HG02759 (cell line): ENCODE results near the gene ST6GALNAC3.

Experiments
- ATAC-seq: cut with Tn5 transposase; IDR thresholded peaks from one replicate; pipeline ENCODE4 v1.9.1; 2021; ENCODE audit warnings: mild to moderate bottlenecking, moderate library complexity; ENCODE audit not compliant: unreplicated experiment

Gene ST6GALNAC3

DNA sequence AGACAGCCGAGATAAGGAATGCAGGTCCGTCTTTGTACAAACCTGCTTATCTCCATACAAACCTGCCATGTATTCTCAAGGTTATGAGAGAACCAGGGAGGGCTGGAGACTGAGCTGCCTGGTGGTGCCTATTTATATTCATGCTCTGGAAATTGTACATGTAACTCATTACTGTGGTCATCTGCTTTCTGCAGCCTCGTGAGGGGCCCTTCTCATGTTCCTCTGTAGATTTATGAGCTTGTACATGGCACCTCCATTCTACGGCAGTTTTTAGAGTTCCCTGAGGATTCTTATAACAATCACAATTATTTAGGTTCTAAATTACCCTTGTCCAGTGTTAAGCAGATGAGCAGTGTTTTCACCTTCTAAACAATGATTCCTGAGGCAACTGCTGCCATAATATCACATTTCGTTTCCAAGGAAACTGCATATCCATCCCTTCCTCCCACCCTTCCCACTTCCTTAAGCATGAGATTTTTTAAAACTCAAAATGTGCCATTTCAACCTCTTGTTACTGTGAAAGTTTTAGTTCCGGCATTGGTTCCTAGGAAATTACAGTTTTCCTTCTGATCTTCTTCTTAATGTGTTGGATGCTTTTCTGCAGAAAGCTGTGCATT is 112.1 kb downstream of the ST6GALNAC3 start:
- no peak for ATAC-seq

DNA sequence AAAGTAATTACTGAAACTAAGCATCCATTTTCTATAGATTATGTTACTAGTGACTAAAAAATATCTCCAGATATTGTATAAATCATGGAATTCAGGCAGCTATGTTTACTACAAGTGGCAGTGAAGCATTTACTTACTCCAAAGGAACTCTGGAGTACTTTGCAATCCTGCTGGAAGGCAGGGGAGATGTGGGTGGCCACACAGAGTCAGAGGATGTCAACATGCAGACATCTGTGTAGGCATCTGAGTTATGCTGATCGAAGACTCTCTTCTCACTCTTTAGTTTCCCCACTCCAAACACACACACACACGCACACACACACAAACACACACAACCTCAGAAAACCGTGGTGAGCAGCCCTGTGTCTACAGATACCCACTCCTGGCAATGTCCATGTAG is 112.9 kb downstream of the ST6GALNAC3 start:
- ATAC-seq = no peak

DNA sequence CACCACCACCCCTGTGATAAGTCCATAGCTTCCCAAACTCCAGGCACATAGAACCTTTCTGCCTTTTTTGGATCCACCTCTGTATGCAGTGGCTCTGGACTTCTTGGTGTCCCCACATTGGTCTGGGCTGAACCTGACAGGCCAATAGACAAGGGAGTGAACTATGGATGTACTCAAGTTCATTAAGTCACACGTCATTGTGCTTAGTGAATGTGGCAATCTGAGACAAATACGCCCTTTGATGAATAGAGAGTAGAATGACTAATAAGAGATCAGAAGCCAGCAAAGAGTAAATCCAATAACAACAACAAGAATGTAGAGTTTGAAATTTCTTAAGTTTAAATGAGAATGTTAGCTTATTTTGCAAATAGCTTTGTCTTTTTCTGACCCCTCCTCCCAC is 114.8 kb downstream of the ST6GALNAC3 start:
- no peak for ATAC-seq

DNA sequence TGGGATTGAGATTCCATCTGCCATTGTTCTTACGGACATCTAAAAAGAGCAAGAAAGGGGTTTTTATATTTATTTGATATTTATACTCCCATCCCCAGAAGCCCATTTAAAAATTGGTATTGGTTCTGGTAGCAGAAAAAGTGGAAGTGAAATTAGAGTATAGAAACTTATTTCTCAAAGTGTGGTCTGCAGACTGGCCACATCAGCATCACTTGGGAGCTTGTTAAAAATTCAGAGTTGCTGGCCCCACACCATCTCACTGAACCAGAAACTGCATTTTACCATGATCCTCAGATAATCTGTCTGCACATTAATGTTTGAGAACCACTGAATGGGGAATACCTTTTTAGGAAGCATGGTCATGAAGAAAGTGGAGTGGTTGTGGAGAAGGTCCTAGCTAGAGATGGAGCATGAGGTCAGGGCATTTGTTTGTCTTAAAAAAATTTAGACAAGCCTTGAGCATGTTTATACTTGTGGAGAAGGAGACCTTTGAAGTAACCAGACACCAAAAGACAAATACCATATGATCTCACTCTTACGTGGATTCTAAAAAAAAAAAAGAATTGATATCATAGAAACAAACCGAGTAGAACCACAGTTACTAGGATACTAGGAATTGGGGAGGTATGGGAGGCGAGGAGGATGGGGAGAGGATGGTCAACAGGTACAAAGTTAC is 116.3 kb downstream of the ST6GALNAC3 start:
- peak; percentile 60 for ATAC-seq

DNA sequence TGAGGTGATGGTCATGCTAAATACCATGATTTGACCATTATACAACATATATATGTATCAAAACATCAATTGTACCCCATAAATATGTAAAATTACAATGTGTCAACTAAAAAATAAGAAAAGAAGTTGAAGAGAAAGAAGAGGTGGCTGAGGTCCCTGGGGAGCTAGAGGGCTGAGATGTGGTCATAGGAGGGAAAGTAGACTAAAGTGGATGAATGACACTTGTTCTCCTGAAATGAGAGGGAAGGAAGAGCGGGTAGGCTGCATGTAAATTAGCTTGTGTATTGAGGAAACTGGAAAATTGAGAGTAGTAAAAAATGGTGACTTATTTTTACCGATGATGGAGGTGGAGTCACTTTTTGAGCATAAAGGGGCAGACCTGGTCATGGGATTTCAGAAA is 117.0 kb downstream of the ST6GALNAC3 start:
- peak; percentile 47 for ATAC-seq

DNA sequence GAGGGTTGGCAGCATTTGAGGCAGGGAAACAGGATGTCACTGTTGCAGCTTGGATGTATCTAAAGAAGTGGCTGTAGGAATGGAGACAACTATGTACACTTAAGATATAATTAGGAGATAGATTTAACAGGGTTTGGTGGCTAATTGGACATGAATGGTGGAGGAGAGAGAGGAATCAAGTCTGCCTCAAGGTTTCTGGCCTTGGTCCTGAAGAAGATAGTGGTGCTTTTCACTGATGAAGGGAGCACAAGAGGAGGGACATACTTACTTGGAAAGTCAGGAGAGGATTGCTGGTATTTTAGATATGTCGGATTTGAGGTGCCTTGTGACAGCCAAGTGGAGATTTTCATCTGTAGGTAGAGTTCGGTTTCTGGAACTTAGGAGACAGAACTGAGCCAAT is 123.9 kb downstream of the ST6GALNAC3 start:
- ATAC-seq = no peak

DNA sequence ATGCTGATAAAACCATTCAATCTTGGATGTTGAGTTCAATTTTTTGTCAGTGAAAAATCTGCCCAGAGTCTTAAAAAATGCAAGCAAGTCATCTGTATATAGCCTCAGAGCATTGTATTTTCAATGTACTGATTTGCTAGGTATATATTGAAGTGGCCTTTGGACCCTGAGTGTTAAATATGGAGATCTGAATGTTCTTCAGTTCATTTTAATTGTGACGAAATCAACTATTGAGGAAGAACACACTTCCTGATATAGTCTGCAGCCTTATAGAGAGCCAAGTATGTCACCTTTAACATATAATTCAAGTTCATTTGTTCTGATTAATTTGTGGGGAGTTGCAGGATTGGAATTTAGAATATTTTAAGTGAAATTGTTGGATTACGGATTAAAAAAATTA is 128.1 kb downstream of the ST6GALNAC3 start:
- no peak for ATAC-seq

DNA sequence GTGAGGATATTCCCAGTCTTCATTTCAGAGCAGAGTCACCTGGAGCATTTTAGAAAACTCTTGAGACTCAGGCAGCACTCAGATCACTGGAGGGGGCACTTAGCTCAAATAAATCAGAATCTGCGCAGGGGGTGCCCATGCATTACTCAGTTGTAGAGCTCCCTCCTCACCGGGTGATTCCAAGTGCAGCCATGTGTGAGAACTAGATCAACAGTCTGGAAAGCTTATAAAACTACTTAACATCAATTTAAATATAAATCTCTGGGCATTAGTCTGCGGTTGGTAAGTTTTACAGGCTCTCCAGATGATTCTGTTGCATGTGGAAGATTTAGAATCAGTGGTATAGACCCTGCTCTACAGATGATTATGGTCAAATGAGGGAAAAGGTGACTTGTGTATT is 128.6 kb downstream of the ST6GALNAC3 start:
- ATAC-seq = no peak

DNA sequence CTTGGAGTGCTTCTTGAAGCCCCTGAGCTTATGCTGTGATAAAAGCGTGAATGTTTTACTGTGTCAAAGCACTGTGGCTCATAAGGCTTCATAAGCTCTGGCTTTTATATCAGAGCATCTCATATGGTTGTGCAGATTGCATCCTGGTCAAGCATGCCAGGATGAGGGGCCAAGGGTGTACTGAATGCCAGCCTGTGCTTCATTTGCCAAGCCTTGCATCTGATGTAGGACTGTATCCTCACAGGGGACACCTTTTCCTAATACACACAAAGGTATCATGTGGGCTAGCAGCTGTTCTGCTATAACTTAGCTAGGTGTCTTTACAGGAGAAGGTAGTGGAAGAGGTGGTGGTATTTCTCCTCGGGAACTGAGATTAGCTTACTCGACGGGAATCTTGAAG is 134.7 kb downstream of the ST6GALNAC3 start:
- ATAC-seq = no peak

DNA sequence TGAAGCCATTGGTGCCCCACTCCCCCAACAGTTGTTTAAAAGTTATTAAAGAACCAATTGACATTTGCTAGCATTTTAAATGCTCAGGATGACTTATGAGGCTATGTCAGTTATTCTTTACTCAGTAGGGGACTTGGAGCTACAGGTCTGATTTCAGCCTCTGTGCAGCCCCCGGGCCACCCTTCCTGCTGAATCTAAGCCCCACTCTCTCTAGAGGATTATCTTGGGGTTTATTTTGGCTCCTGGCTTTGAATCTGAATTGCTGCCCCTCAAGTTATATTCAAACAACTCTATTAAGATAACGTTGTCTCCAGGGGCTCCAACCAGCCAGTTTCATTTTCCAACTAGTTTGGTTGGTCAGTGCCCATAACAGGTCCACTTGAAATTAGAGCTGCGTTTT is 135.1 kb downstream of the ST6GALNAC3 start:
- ATAC-seq = no peak

DNA sequence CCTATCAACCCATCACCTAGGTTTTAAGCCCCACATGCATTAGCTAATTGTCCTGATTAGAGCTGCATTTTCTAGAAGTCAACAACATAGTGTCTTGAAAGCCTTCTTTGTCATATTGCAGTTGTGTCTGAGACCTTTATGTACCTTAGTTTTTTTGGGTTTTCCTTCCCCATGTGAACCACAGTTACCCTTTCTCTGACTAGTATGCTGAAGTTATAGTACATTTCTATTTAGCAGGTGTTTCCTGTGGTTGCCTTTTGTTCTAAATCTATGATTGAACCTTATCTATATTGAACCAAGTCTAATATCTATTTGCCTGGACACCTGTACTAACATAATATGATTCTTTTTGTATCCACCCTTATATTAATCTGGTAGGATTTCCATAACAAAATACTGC is 135.6 kb downstream of the ST6GALNAC3 start:
- no peak for ATAC-seq

DNA sequence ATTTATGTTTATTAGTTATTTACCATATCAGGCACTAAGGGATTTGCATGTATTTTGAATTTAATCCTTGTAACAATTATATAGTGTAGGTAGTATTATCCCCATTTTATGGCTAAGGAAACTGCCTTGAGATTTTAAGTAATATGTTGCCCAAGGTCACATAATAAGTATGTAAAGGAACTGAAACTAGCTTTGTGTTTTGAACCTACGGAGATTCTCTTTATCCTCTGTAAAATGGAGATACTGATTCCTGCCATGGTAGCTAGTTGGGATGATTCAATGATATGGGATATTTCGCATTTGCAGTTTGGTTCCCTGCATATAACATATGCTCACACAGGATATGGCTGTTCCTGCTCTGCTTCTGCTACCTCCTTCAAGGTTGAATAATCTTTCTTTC is 144.3 kb downstream of the ST6GALNAC3 start:
- ATAC-seq = no peak

DNA sequence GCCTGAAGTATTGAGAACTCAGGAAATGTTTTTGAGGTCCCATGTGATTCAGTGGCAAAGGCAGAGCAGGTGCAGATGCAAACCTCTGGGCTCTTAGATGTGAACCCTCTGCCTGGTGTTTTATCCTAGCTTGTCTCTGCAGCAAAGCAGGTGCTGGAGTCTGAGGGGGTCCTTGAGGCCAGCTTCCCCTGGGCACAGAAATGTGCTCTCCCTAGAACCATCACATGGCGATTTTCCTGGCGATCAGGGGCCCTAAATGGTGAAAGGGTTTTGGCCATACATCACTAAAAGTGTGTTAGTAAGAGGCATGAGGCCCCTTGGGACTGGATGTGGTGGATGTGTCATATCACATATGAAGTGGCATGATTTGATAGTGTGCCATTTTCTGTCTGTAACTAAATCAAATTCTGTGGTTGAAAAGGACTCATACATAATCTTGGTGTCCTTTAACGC is 144.8 kb downstream of the ST6GALNAC3 start:
- ATAC-seq = no peak

DNA sequence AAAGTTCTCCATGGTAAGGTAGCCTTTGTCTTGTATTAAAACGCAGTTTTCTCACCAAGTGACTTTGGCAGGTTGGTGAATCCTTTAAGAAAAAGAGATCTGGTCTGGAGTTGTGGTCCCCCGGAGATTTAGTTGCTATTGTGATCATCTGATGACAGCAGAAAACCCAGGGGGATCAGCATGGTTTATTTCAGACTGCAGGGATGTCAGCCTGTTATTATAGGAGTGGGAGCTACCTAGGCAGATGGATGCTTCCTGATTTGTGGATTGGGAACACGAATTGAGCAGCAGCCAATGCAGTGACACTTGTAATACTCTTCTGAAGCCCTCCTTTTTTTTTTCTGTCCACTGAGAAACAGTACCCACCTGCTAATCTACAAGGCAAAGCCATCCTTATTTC is 150.2 kb downstream of the ST6GALNAC3 start:
- no peak for ATAC-seq

DNA sequence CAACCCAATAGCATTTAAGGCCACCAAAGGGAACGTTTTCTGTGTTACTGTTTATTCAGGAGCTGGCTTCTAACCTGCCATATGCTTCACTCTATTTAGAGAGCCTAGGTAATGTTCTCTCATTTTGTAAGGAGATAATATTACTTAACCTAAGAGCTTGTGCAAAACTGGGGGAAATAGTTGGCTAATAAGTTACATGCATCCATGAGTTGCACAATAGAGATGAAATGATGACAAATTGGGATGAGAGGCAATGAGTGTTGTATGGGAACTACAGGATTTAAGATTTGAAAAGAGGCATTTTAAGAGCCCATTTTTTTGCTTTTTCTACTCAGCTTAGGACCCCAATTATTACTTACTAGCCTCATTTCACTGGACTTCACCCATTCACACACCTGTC is 151.0 kb downstream of the ST6GALNAC3 start:
- no peak for ATAC-seq

DNA sequence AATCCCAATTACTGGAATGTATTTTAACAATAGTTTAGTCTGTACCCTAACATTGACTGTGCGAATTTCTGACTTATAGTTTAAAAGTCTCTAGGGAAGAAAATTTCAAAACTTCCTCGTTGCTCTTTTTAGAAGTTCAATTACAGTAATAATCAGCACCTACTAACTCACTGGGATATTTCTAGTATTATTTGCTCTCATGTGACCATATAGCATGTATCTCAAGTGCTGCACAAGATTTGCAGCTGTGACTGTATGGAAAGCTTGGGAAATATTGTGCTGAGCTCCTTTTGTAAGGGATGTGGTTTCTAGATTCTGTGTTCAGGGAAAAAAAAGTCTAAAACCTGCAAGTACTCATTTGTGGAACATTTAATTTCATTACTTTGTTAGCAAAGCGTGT is 153.1 kb downstream of the ST6GALNAC3 start:
- no peak for ATAC-seq

DNA sequence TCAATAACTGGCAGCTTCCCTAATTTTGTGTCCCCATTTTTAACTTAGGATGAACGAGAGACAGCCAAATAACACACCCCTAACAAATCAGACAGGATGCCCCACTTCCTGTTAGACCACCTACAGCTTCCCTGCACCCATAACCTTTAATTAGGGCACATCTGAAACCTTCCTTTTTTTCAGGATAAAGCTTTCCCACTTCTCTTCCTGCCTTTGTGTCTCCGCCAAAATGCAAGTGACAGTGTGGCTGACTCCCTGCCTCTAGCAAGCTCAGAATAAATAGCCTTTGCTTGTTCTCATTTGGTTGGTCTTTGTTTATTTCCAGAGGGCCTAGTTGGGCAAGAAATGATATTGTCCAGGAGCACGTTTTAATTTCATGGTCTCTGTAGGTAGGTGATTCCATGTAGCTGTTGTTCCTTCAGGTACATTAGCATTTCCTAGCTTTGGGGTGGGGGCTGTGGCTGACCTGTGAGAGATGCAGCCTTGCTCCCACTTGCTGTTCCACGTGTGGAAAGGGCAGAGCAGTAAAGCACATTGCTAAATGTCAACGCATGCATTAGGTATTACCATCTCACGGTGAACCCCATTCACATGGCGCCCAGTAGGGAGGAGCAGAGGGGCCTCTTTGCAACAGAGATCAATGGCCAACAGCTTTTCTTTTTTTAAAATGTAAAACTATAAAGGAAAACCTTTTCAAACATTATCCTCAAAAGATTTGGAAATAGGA is 154.9 kb downstream of the ST6GALNAC3 start:
- ATAC-seq = no peak

DNA sequence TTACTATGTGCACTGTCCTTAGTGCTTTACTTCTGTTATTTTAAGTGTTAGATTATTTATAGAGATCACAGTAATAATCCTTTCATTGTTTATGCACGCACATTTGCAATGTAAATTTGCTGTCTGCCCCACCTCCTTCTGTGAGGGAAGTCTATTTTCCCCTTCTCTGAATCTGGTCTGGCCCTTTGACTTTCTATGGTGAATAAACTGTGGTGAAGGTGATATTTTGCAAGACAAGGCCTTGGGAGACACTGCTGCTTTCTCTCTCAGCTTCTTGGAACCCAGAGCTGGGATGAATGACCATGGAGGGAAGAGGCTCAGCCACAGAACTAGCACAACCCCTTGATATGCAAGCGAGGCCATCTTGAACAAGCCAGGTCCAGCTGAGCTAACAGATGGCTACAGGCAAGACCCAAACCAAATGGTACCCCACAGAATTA is 156.3 kb downstream of the ST6GALNAC3 start:
- ATAC-seq = no peak

DNA sequence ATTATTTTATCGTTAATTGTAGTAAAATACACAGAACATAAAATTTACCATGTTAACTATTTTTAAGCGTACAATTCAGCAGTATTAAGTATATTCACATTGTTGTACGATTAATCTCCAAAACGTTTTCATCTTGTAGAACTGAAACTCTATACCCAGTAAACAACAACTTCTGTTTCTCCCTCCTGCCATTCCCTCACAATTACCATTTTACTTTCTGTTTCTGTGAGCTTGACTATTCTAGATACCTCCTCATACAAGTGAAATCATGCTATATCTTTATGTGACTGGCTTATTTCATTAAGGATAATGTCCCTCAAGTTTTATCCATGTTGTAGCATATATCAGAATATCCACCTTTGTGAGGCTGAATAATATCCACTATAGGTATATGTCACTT is 156.8 kb downstream of the ST6GALNAC3 start:
- ATAC-seq = no peak

DNA sequence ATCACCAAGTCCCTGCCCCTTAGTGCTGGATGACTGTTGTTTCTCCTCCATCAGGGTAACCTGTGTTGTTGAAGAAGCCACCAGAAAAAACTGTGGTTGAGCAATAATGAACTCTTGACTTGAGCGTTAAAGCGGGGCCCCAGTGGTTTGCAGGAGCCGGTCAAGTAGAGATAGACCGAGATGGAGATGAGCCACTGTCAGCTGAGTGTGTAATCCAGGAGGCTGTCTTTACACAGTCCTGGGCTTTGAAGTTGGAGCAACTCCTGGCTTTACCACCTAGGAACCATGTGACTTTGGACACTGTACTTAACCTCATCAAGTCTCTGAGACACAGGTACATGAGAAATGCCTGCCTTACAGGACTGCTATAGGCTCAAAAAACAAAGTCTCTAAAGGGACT is 158.1 kb downstream of the ST6GALNAC3 start:
- ATAC-seq = no peak

DNA sequence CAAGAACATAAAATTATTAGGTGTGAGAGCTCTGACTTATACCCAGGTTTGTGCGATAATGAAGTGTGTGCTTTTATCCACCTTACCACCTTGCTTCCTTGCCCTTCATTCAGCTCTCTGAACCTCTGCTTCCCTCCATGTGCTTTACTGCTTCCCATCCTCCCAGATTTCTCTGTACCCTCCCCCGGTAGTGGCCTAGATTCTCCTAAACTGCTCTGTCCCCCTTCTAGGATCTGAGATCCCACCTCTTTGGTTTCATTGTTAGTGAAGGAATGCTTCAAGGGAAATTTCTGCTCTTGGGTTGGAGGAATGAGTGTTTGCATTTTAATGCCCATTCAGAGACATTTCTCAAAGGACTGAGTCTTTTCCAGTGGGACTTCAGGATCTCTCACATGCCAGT is 159.5 kb downstream of the ST6GALNAC3 start:
- ATAC-seq = no peak

DNA sequence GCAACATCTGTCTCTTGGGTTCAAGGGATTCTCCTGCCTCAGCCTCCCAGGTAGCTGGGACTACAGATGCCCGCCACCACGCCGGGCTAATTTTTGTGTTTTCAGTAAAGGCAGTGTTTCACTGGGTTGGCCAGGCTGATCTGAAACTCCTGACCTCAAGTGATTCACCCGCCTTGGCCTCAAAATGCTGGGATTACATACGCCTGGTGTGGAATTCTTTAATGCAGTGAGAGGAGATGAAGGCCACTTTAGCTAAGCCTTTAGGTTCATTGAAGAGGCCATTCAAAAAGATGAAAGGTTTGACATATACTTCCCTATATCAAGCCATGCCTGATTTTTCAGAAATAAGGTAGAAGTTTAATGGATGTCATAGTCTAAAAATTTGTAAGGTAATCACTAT is 162.7 kb downstream of the ST6GALNAC3 start:
- ATAC-seq = no peak
